HCT116 (cell line): ENCODE results near the gene POLRMT. TPM values are rescaled to one million over a fixed set of nuclear protein-coding genes. Genes with fewer than 3 reads are reported as not detected.

Source experiments
- ATAC-seq: fragments of 200-7000 bp; cut with Tn5 transposase; 2 replicates; pipeline ENCODE4 v1.9.1; 2020; ENCODE audit warnings: mild to moderate bottlenecking, moderate library complexity
- BruUV-seq: library from RNA; stranded (reverse); fragments of 400-500 nt; replicated peaks from 2 replicates; lab custom pipeline; 2021; lab: Mats Ljungman, UMichigan
- CTCF ChIA-PET: fragments of 300-600 bp; sonication (Branson Sonifier 250); formaldehyde crosslinking; loops from one replicate; lab custom pipeline; 2021; ENCODE audit warnings: antibody characterized with exemption; lab: Charles Lee
- POLR2A ChIA-PET: fragments of 300-600, 350-600 bp; sonication (Branson Sonifier 250); formaldehyde crosslinking; loops from one replicate; lab custom pipeline; 2021; ENCODE audit warnings: antibody characterized with exemption; lab: Charles Lee
- RAD21 ChIA-PET, 2 experiments: fragments of 300-600 bp; sonication (Branson Sonifier 250); formaldehyde crosslinking; loops; one replicate each; lab custom pipeline; 2023; ENCODE audit warnings: low total read pairs in 2 of 2; ENCODE audit not compliant: uncharacterized antibody in 2 of 2, unreplicated experiment in 2 of 2, low non-redundant PET in 1 of 2; lab: Charles Lee
- DNase-seq: peaks from one replicate; pipeline ENCODE4 v3.0.0-alpha.2; 2010; ENCODE audit warnings: low read depth, low spot score
- H2AFZ ChIP-seq: fragments of 200-600 bp; shearing (Covaris generic), sonication (generic); 2 replicates; pipeline ENCODE4 v1.6.1; 2017; ENCODE audit warnings: low read depth, mixed run types, mixed read lengths, antibody characterized with exemption, low read length; ENCODE audit not compliant: poor library complexity, severe bottlenecking
- H3K27ac ChIP-seq: 2 replicates; pipeline ENCODE4 v1.5.1; 2012; ENCODE audit warnings: low read depth, low read length
- H3K27me3 ChIP-seq: fragments of 200-600 bp; sonication (generic); 2 replicates; pipeline ENCODE4 v1.6.1; 2016; ENCODE audit warnings: mixed run types, low read length, mixed read lengths; ENCODE audit not compliant: insufficient read depth
- H3K36me3 ChIP-seq, 2 experiments: fragments of 200-500 bp in 1 of 2; fragments of 200-600 bp in 1 of 2; sonication (Bioruptor generic) in 1 of 2; sonication (generic) in 1 of 2; 2 replicates each; pipeline versions ENCODE4 v1.5.1 to v1.6.1; 2014 to 2016; ENCODE audit warnings: low read length in 2 of 2, inconsistent platforms in 1 of 2, mixed read lengths in 1 of 2, mixed run types in 1 of 2; ENCODE audit not compliant: insufficient read depth in 2 of 2, control insufficient read depth in 1 of 2
- H3K4me1 ChIP-seq, 2 experiments: fragments of 200-600 bp in 1 of 2; sonication (generic) in 1 of 2; 2 replicates each; pipeline versions ENCODE4 v1.5.1 to v1.6.1; 2012 to 2017; ENCODE audit warnings: low read length in 2 of 2, inconsistent platforms in 1 of 2, mild to moderate bottlenecking in 1 of 2, mixed read lengths in 1 of 2, mixed run types in 1 of 2, moderate library complexity in 1 of 2; ENCODE audit not compliant: insufficient read depth in 2 of 2, control insufficient read depth in 1 of 2
- H3K4me2 ChIP-seq: fragments of 200-600 bp; sonication (generic); 2 replicates; pipeline ENCODE4 v1.6.1; 2017; ENCODE audit warnings: mixed run types, low read length, mixed read lengths
- H3K4me3 ChIP-seq, 2 experiments: fragments of 200-600 bp in 1 of 2; sonication (generic) in 1 of 2; replicated peaks in 1 of 2; 2 replicates each; pipeline ENCODE4 v1.5.1; 2011 to 2016; ENCODE audit warnings: low read length in 2 of 2, control low read depth in 1 of 2, low read depth in 1 of 2, mild to moderate bottlenecking in 1 of 2, mixed read lengths in 1 of 2, mixed run types in 1 of 2
- H3K79me2 ChIP-seq: fragments of 200-600 bp; sonication (generic); 2 replicates; pipeline ENCODE4 v1.6.1; 2017; ENCODE audit warnings: mild to moderate bottlenecking, mixed run types, low read length, moderate library complexity, mixed read lengths; ENCODE audit not compliant: insufficient read depth
- H3K9ac ChIP-seq: fragments of 200-600 bp; sonication (generic); 2 replicates; pipeline ENCODE4 v1.6.1; 2016; ENCODE audit warnings: low read length, mixed read lengths
- H3K9me2 ChIP-seq: fragments of 200-600 bp; sonication (generic), shearing (Covaris generic); 2 replicates; pipeline ENCODE4 v1.6.1; 2017; ENCODE audit warnings: mixed run types, mild to moderate bottlenecking, moderate library complexity; ENCODE audit not compliant: insufficient read depth
- H3K9me3 ChIP-seq, 2 experiments: fragments of 200-500 bp in 1 of 2; fragments of 200-600 bp in 1 of 2; sonication (Bioruptor generic) in 1 of 2; sonication (generic) in 1 of 2; 2 replicates each; pipeline ENCODE4 v1.6.1; 2014 to 2017; ENCODE audit warnings: low read length in 2 of 2, mixed read lengths in 2 of 2, inconsistent platforms in 1 of 2, low read depth in 1 of 2, mild to moderate bottlenecking in 1 of 2, mixed run types in 1 of 2, moderate library complexity in 1 of 2; ENCODE audit not compliant: control insufficient read depth in 1 of 2, insufficient read depth in 1 of 2
- H4K20me1 ChIP-seq: fragments of 200-600 bp; sonication (generic), shearing (Covaris generic); 2 replicates; pipeline ENCODE4 v1.6.1; 2017; ENCODE audit warnings: mixed run types, mild to moderate bottlenecking, moderate library complexity; ENCODE audit not compliant: insufficient read depth
- ATF3 ChIP-seq: IDR thresholded peaks from 2 replicates; pipeline ENCODE4 v1.6.1; 2012
- CBX3 ChIP-seq: IDR thresholded peaks from 2 replicates; pipeline ENCODE4 v1.6.1; 2012; ENCODE audit warnings: low read depth
- CTCF ChIP-seq, 3 experiments: fragments of 200-600 bp in 1 of 3; sonication (generic) in 1 of 3; IDR thresholded peaks in 2 of 3; conservative IDR thresholded peaks in 1 of 3; 2 replicates each; pipeline ENCODE4 v1.5.1; 2012 to 2017; ENCODE audit warnings: low read depth in 2 of 3, low read length in 2 of 3, antibody characterized with exemption in 1 of 3, borderline replicate concordance in 1 of 3, control low read depth in 1 of 3, mild to moderate bottlenecking in 1 of 3, mixed read lengths in 1 of 3, mixed run types in 1 of 3, moderate library complexity in 1 of 3; ENCODE audit not compliant: insufficient read depth in 1 of 3
- EZH2 ChIP-seq: fragments of 200-600 bp; sonication (generic); IDR thresholded peaks from 2 replicates; pipeline ENCODE4 v1.6.1; 2017; ENCODE audit warnings: antibody characterized with exemption, mixed run types
- EZH2phosphoT487 ChIP-seq: fragments of 200-600 bp; IDR thresholded peaks from 2 replicates; pipeline ENCODE4 v1.6.1; 2018; ENCODE audit warnings: antibody characterized with exemption, borderline replicate concordance
- FOSL1 ChIP-seq: IDR thresholded peaks from 2 replicates; pipeline ENCODE4 v1.6.1; 2012; ENCODE audit warnings: low read depth
- JUND ChIP-seq: IDR thresholded peaks from 2 replicates; pipeline ENCODE4 v1.6.1; 2012
- RAD21 ChIP-seq: IDR thresholded peaks from 2 replicates; pipeline ENCODE4 v1.6.1; 2012; ENCODE audit warnings: low read depth, mild to moderate bottlenecking
- REST ChIP-seq: IDR thresholded peaks from 2 replicates; pipeline ENCODE4 v1.6.1; 2012; ENCODE audit warnings: low read depth
- SIN3A ChIP-seq: IDR thresholded peaks from 2 replicates; pipeline ENCODE4 v1.6.1; 2012; ENCODE audit warnings: low read depth
- TCF7L2 ChIP-seq: IDR thresholded peaks from 2 replicates; pipeline ENCODE4 v1.7.0; 2011; ENCODE audit warnings: borderline replicate concordance, inconsistent platforms; ENCODE audit not compliant: insufficient read depth, insufficient read length; ENCODE audit errors: extremely low read depth
- YY1 ChIP-seq: IDR thresholded peaks from 2 replicates; pipeline ENCODE4 v1.6.1; 2011; ENCODE audit warnings: low read length, low read depth, moderate library complexity, mild to moderate bottlenecking; ENCODE audit not compliant: insufficient replicate concordance; ENCODE audit errors: extremely low read depth
- ZBTB33 ChIP-seq: IDR thresholded peaks from 2 replicates; pipeline ENCODE4 v1.6.1; 2011; ENCODE audit warnings: mild to moderate bottlenecking, low read length, moderate library complexity; ENCODE audit not compliant: insufficient replicate concordance; ENCODE audit errors: extremely low read depth
- ZFX ChIP-seq: fragments of 450-650 bp; IDR thresholded peaks from 2 replicates; pipeline ENCODE4 v1.6.1; 2017
- intact Hi-C: fragments of 100-400 bp; cut with micrococcal nuclease; formaldehyde crosslinking; loops from 2 replicates; pipeline ENCODE4 v1.10.0; 2022
- total RNA-seq: library from RNA; stranded (reverse); gene quantifications from one replicate; pipeline ENCODE4 v1.2.1, GENCODE V29; 2021; ENCODE audit not compliant: unreplicated experiment

Gene POLRMT
- total RNA-seq, 1 experiment from 2014 or later, result 138 TPM

- no peak overlapping the region for H3K9ac ChIP-seq
- no peak for DNase-seq
- H3K9me2 ChIP-seq, result no peaks in the 10 kb centered on the region
- peaks cover 4 to 14% of the 10 kb centered on the region in 2 experiments for H3K4me1 ChIP-seq
- ChIA-PET POLR2A (interaction anchor here (1.5 kb wide), 1 partner anchor 23 kb away, joined by 3 read pairs; no protein-coding TSS in a partner anchor), CTCF (no interaction called here), RAD21 (no interaction called here)
- ATAC-seq, result no peak
- no peak overlapping the region for H3K27ac ChIP-seq
- TF ChIP-seq RAD21 (no peak), CBX3 (no peak), ATF3 (no peak), EZH2 (no peak), EZH2phosphoT487 (no peak), ZBTB33 (no peak), SIN3A (no peak), TCF7L2 (no peak), YY1 (no peak), FOSL1 (no peak), CTCF (IDR thresholded peaks at IDR 0.05 in 2 of 3, conservative IDR thresholded peaks at IDR 0.05 in 1 of 3; ENCODE audit: borderline replicate concordance in 1 of 3, insufficient read depth in 1 of 3, low read depth in 2 of 3, low read length in 2 of 3) (no peak), REST (no peak), ZFX (no peak), JUND (no peak)
- H3K4me3 ChIP-seq, result no peak overlapping the region
- no peaks in the 10 kb centered on the region for H3K9me3 ChIP-seq
- no TSS peak for BruUV-seq
- peaks cover 3 to 30% of the 10 kb centered on the region in 2 experiments; a peak in 3 of 4 replicates for H3K36me3 ChIP-seq
- H3K27me3 ChIP-seq, result no peaks in the 10 kb centered on the region
- no peak overlapping the region for H3K4me2 ChIP-seq
- peaks cover 97% of the 10 kb centered on the region for H3K79me2 ChIP-seq
- H2AFZ ChIP-seq, result no peak overlapping the region
- intact Hi-C loops, result no loop called here
- H4K20me1 ChIP-seq, result peaks cover 5% of the 10 kb centered on the region; the same call in 1 of the 2 replicates
These were observed 24.9 kb upstream of the POLRMT start for GRCh38 chr19:658059-658839.
